Measurements from ENCODE around the gene TMEM107. TPM values are rescaled to one million over a fixed set of nuclear protein-coding genes. Genes with fewer than 3 reads are reported as not detected.

Gene TMEM107
- total RNA-seq, 2 experiments from 2014 or later: 39.6 to 44.1 TPM

DNA sequence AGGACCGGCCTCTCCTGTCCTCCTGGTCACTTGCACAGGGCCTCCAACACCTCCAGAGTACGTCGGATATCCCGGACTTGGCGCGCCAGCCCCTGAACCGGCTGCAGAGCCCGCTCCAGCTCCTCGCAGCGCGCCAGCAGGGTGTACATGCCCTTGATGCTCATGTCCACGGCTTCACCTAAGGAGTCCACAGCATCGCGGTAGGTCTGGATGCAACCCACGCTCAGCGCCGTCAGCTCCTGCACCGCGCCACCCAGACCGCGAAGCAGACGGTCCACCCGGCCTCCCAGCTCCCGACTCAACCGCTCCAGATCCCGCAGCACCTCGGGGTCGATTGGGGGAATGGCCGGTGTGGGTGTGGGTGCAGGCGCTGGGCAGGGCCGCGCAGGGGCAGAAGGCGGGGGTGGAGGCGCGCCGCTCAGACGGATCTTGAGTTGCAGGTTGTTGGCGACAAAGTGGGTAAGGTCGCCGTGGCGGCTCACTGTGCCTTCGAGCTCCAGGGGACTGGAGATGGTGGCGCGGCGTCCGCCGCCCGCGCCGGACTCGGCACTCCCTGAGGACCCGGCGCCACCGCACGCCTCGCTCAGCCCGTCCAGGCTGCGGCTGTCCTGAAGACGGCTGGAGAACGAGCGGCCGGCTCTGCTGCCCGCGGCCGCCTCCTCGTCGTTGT is 13.0 kb upstream of the TMEM107 start:
- ChIA-PET CTCF (interaction anchor here (0.7 to 4.0 kb wide), 11 partner anchors 9 to 129 kb away, joined by 3 to 34 read pairs (median 5); partner anchors contain the start of genes AURKB, HES7, SLC25A35 and TMEM107), POLR2A (interaction anchor here (0.6 to 7.6 kb wide), 12 partner anchors 10 to 65 kb away, joined by 3 to 212 read pairs (median 10); partner anchors contain the start of genes AURKB, CTC1, HES7 and PER1)
- Mint-ChIP-seq H3K27me3 (ENCODE audit: low read depth) (no peaks in the 10 kb centered on the region), H3K4me3 (no peak overlapping the region), H3K9me3 (ENCODE audit: insufficient read depth) (no peaks in the 10 kb centered on the region), H3K4me1 (ENCODE audit: low read depth) (peaks cover 14% of the 10 kb centered on the region), H3K27ac (peak overlapping the region; percentile 93), H3K36me3 (ENCODE audit: low read depth) (peaks cover 2% of the 10 kb centered on the region)
- ATAC-seq: no peak
- no peak for DNase-seq

DNA sequence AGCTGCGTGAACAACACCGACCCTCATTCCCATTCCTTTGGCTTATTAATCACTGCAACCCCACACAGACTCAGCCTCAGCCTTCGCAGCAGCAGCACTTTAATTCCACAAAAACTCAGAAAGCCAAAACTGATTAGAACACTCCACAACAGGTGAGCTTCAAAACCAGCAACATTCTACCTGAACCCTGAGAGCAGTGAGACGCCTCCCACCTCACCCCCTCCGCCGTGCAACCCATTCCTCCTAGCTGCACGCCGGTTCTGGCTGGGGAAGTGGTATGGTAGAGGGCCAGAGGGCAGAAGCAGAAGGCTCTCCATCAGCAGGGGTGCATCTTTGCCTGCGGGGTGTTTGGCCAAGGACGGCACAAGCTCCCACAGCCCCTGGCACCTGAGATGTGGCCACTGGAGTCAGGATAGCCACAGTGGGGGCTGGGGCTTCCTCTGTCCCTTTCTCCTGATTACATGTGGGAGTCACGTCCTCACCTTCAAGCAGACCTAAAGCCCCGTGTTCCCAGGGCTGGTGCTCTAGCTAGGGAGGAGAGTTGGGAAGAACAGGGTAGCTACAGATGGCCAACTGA is 12.2 kb upstream of the TMEM107 start:
- DNase-seq (no peak), ATAC-seq (no peak)
- peaks cover 3% of the 10 kb centered on the region for H3K27me3 Mint-ChIP-seq (ENCODE audit: low read depth)
- H3K36me3 Mint-ChIP-seq (ENCODE audit: low read depth): peaks cover 2% of the 10 kb centered on the region
- no peaks in the 10 kb centered on the region for H3K9me3 Mint-ChIP-seq (ENCODE audit: insufficient read depth)
- ChIA-PET POLR2A (interaction anchor here (0.6 to 7.6 kb wide), 15 partner anchors 11 to 69 kb away, joined by 3 to 212 read pairs (median 5); partner anchors contain the start of genes AURKB, CTC1 and PER1), CTCF (interaction anchor here (0.7 to 4.0 kb wide), 15 partner anchors 8 to 128 kb away, joined by 3 to 34 read pairs (median 5); partner anchors contain the start of genes AURKB, CTC1, HES7 and PFAS)
- H3K4me3 Mint-ChIP-seq: no peak overlapping the region
- no peak overlapping the region for H3K27ac Mint-ChIP-seq
- peaks cover 17% of the 10 kb centered on the region for H3K4me1 Mint-ChIP-seq (ENCODE audit: low read depth)

DNA sequence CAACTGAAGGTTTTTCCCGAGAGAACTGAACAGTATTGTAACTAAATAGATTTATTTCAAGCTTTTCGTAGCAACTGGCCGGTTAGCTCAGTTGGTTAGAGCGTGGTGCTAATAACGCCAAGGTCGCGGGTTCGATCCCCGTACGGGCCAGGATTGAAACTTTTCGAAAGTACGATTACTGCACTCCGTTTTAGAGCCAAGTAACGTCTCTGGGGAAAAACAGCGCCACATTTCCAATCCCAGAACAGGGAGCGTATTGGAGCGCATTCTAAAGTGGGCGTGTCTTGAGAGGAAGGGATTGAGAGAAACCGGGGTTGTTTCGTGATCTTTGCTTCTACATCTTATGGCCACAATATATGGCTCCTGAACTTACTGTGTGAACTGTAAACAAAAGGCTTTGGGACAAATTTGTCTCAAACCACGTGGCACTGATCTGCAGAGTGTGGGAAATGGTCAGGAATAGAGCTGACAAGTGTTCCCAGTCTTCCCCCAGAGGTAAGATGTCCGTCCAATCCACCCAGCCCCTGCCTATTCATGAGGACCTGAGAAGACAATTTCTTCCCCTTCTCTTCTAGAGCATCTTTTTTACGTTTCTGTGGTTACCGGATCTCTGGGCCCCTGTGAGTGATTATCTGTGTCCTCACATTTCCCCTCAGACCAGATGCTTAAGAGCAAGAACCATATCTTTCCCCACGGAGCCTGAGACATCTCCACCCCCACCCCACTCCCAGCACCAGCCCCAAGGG is 11.5 kb upstream of the TMEM107 start:
- CTCF ChIA-PET: interaction anchor here (0.6 to 4.0 kb wide), 20 partner anchors 8 to 113 kb away, joined by 3 to 34 read pairs (median 4); partner anchors contain the start of genes AURKB, CTC1, HES7 and PFAS
- peaks cover 17% of the 10 kb centered on the region for H3K4me1 Mint-ChIP-seq (ENCODE audit: low read depth)
- H3K9me3 Mint-ChIP-seq (ENCODE audit: insufficient read depth): no peaks in the 10 kb centered on the region
- H3K36me3 Mint-ChIP-seq (ENCODE audit: low read depth): peaks cover 2% of the 10 kb centered on the region
- DNase-seq: peak; percentile 95
- POLR2A ChIA-PET: interaction anchor here (0.6 to 7.6 kb wide), 16 partner anchors 9 to 68 kb away, joined by 3 to 212 read pairs (median 5); partner anchors contain the start of genes AURKB, CTC1 and TMEM107
- no peak overlapping the region for H3K27ac Mint-ChIP-seq
- peak; percentile 45 for ATAC-seq
- no peak overlapping the region for H3K4me3 Mint-ChIP-seq
- H3K27me3 Mint-ChIP-seq (ENCODE audit: low read depth): peaks cover 8% of the 10 kb centered on the region

DNA sequence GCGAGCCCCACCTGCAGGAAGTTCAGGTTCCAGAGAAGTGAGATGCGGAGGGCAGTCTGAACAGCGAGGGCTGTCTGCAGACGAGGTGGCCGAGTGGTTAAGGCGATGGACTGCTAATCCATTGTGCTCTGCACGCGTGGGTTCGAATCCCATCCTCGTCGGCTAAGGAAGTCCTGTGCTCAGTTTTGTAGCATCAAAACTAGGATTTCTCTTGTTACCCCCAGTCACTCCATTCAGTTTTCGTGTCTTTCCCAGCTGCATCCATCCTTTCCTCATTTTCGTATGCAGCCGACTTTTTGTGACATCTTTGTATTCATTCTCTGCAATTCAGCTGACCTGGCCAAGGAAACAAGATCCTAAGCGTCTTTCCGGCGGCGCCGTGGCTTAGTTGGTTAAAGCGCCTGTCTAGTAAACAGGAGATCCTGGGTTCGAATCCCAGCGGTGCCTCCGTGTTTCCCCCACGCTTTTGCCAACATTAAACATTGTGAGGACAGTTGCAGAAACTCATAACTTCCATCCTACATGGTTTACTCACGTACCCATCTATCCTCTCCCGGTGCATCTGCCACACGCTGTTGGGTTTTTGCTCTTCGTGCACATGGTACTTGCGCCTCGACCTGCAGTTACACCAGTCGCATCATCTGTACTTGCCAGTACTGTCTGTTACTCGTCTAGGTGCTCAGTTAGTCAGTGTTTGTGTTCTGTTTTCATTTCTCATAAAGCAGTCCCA is 10.8 kb upstream of the TMEM107 start:
- ChIA-PET POLR2A (interaction anchor here (0.6 to 7.6 kb wide), 14 partner anchors 9 to 67 kb away, joined by 3 to 212 read pairs (median 5); partner anchors contain the start of genes AURKB and TMEM107), CTCF (interaction anchor here (0.6 to 4.0 kb wide), 18 partner anchors 9 to 114 kb away, joined by 3 to 34 read pairs (median 3); partner anchors contain the start of genes AURKB, CTC1, PFAS and TMEM107)
- peaks cover 10% of the 10 kb centered on the region for H3K27me3 Mint-ChIP-seq (ENCODE audit: low read depth)
- peak; percentile 47 for ATAC-seq
- H3K9me3 Mint-ChIP-seq (ENCODE audit: insufficient read depth): no peaks in the 10 kb centered on the region
- H3K4me1 Mint-ChIP-seq (ENCODE audit: low read depth): peaks cover 18% of the 10 kb centered on the region
- DNase-seq: peak; percentile 95
- H3K4me3 Mint-ChIP-seq: no peak overlapping the region
- no peak overlapping the region for H3K27ac Mint-ChIP-seq
- H3K36me3 Mint-ChIP-seq (ENCODE audit: low read depth): peaks cover 2% of the 10 kb centered on the region

DNA sequence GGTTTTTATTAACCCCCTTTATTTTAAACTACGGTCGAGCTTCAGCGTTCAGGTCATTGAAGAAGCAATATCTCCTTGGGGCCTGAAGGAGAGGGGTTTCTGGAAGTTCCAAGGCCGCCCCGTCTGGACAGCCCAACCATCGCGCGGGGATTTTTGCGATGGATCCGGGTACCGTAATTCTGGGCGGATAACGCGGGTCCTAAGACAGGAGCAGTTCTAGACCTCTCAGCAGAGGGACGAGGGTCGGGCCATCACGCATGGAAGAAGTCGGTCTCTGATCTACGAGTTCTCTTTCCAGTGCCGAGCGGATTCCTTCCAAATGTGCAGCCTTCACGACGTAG is 10.2 kb upstream of the TMEM107 start:
- DNase-seq (no peak), ATAC-seq (no peak)
- H3K36me3 Mint-ChIP-seq (ENCODE audit: low read depth): peaks cover 2% of the 10 kb centered on the region
- no peaks in the 10 kb centered on the region for H3K9me3 Mint-ChIP-seq (ENCODE audit: insufficient read depth)
- peaks cover 10% of the 10 kb centered on the region for H3K27me3 Mint-ChIP-seq (ENCODE audit: low read depth)
- no peak overlapping the region for H3K27ac Mint-ChIP-seq
- ChIA-PET CTCF (interaction anchor here (0.8 to 4.0 kb wide), 9 partner anchors 10 to 107 kb away, joined by 3 to 34 read pairs (median 3); partner anchors contain the start of gene TMEM107), POLR2A (interaction anchor here (0.7 to 7.6 kb wide), 7 partner anchors 10 to 67 kb away, joined by 3 to 212 read pairs (median 5); partner anchors contain the start of gene TMEM107)
- H3K4me3 Mint-ChIP-seq: no peak overlapping the region
- peaks cover 20% of the 10 kb centered on the region for H3K4me1 Mint-ChIP-seq (ENCODE audit: low read depth)

DNA sequence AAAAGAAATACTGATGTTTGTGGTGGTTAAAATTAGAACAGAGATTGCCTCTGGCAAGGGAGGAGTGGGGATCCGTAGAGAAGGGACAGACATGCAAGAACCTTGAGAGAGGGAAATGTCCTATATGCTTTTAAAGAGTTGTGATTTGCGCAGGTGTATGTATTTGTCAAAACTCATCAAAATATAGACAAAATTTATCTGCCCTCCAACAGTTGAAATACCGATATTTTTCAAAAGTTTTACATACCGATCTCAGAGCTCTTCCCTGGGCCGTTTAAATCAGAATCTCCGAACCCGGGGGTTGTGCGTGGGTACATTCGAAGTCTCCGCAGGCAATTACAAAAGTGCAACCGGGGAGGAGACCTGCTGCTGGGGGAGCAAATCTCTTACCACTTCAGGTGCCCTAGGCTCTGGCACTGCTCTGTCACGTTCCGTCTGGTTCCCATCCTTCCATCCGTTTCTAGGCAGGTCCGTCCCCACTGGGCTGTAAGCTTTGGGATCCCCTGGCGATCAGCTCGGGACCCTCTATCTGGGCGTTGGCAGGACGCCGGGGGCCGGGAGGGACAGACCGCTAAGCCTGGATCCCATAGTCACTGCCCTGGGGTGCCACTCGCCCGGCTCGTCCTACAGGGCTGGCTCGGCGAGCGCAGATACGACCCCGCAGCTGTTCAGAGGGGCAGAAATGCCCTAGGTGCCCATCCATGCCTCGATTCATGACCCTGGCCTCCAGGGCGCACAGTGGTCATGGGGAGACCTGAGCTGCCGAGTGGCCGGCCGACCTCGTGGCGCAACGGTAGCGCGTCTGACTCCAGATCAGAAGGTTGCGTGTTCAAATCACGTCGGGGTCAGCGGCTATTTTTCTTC is 9.6 kb upstream of the TMEM107 start:
- no peaks in the 10 kb centered on the region for H3K9me3 Mint-ChIP-seq (ENCODE audit: insufficient read depth)
- ATAC-seq: peak; percentile 9

DNA sequence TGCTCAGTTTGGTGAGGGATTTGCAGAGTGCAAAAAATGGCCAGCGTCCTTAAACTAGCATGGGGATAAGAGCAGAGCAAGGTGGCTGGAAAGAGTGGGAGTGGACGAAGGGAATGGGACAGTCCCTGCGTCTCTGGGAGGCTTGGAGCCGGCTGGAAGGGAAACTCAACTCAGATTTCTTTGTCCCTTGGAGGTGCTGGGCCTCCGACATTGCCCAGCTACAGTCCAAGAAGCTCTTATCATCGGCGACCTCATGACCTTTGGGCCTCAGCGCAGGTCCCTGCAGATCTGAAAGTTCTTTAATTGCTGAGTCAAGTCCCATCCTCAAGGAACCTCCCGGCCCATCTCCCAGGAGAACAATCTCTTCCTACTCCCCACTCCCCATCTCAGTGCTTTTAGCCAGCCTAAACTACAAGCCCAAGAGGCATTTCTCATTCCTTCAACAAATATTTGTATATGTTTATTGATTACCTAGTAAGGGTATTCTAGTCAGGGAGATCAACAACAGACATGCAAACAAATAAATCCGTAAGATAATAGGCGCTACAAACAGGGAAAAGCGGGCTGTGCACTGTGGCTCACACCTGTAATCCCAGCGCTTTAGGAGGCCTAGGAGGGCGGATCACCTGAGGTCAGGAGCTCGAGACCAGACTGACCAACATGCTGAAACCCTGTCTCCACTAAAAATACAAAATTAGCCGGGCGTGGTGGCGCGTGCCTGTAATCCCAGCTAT is 985 bp upstream of the TMEM107 start:
- no peaks in the 10 kb centered on the region for H3K9me3 Mint-ChIP-seq (ENCODE audit: insufficient read depth)
- DNase-seq: no peak
- peak overlapping the region; percentile 96 for H3K4me3 Mint-ChIP-seq
- H3K27ac Mint-ChIP-seq: peak overlapping the region; percentile 88
- peaks cover 50% of the 10 kb centered on the region for H3K4me1 Mint-ChIP-seq (ENCODE audit: low read depth)
- no peaks in the 10 kb centered on the region for H3K27me3 Mint-ChIP-seq (ENCODE audit: low read depth)
- CTCF ChIA-PET: interaction anchor here (0.6 to 1.9 kb wide), 5 partner anchors 9 to 124 kb away, joined by 3 to 7 read pairs (median 6); partner anchors contain the start of gene BORCS6
- H3K36me3 Mint-ChIP-seq (ENCODE audit: low read depth): peaks cover 6% of the 10 kb centered on the region
- POLR2A ChIA-PET: interaction anchor here (1.0 to 2.4 kb wide), 5 partner anchors 9 to 58 kb away, joined by 3 to 13 read pairs (median 8); partner anchors contain the start of gene VAMP2
- no peak for ATAC-seq

More for the DNA sequence above, 9.6 kb upstream of the TMEM107 start:
- peak; percentile 90 for DNase-seq
- ChIA-PET POLR2A (interaction anchor here (0.7 to 7.6 kb wide), 7 partner anchors 10 to 103 kb away, joined by 3 to 212 read pairs (median 3); partner anchors contain the start of genes RANGRF and TMEM107), CTCF (interaction anchor here (0.8 to 4.0 kb wide), 10 partner anchors 9 to 106 kb away, joined by 3 to 34 read pairs (median 3); partner anchors contain the start of gene TMEM107)
- H3K36me3 Mint-ChIP-seq (ENCODE audit: low read depth): peaks cover 2% of the 10 kb centered on the region
- H3K27me3 Mint-ChIP-seq (ENCODE audit: low read depth): peaks cover 10% of the 10 kb centered on the region
- no peak overlapping the region for H3K4me3 Mint-ChIP-seq
- peaks cover 17% of the 10 kb centered on the region for H3K4me1 Mint-ChIP-seq (ENCODE audit: low read depth)
- no peak overlapping the region for H3K27ac Mint-ChIP-seq

DNA sequence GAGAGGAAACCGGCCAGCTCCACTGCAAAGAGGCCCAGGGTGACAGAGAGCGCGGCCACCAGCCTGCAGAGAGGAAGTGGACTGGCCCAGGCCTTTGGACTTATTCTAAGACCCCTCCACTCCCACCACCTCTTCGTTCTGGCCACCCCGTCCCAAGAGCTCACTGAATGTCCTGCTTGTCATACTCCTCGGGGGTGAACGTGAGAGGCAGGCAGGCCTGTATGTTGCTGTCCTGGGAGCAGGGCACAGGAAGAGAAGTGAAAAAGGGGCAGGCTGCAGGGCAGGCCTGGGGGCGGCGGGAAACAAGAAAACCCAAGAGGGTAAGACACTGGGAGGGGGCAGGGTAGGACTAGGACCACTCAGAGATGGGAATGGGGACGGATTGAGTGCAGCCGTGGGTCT is 384 bp downstream of the TMEM107 start:
- Mint-ChIP-seq H3K36me3 (ENCODE audit: low read depth) (peaks cover 6% of the 10 kb centered on the region), H3K27me3 (ENCODE audit: low read depth) (no peaks in the 10 kb centered on the region), H3K27ac (peak overlapping the region; percentile 88), H3K9me3 (ENCODE audit: insufficient read depth) (no peaks in the 10 kb centered on the region), H3K4me3 (peak overlapping the region; percentile 96), H3K4me1 (ENCODE audit: low read depth) (peaks cover 50% of the 10 kb centered on the region)
- peak; percentile 3 for ATAC-seq
- POLR2A ChIA-PET: interaction anchor here (0.5 to 2.4 kb wide), 8 partner anchors 11 to 343 kb away, joined by 3 to 13 read pairs (median 5); partner anchors contain the start of genes CTC1 and VAMP2
- DNase-seq: no peak
- CTCF ChIA-PET: interaction anchor here (1.2 to 1.9 kb wide), 3 partner anchors 11 to 56 kb away, joined by 5 to 7 read pairs (median 6); partner anchors contain the start of gene BORCS6

DNA sequence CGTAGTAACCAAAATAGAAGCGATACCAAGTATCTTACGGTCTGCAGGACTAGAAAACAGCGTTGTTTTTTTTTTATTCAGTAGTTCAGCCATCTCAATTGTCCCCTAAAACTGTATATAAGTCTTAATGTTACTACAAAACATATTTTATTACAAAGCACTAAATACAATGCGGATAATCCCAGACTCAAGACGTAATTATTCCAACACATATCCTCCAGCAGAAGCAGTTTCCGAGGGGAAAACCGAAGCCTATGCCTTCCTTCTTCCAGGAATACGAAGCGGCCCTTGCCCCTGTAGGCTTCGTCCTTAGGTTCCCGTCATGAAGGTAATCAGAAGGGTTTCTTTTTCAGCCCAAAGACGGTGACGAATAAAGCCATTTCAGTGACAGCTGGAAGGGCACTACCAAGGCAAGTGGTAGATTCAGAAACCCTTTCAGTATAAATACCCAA is 2.3 kb downstream of the TMEM107 start:
- ChIA-PET CTCF (interaction anchor here (0.7 to 1.9 kb wide), 10 partner anchors 8 to 153 kb away, joined by 3 to 6 read pairs (median 4); partner anchors contain the start of genes ALOXE3 and BORCS6), POLR2A (interaction anchor here (0.5 to 3.9 kb wide), 52 partner anchors 9 to 1514 kb away, joined by 3 to 343 read pairs (median 7); partner anchors contain the start of genes AURKB, BORCS6, CNTROB and CTC1)
- ATAC-seq (no peak), DNase-seq (no peak)
- Mint-ChIP-seq H3K4me3 (peak overlapping the region; percentile 85), H3K27me3 (ENCODE audit: low read depth) (no peaks in the 10 kb centered on the region), H3K27ac (peak overlapping the region; percentile 99), H3K36me3 (ENCODE audit: low read depth) (peaks cover 6% of the 10 kb centered on the region), H3K9me3 (ENCODE audit: insufficient read depth) (no peaks in the 10 kb centered on the region), H3K4me1 (ENCODE audit: low read depth) (peaks cover 50% of the 10 kb centered on the region)

Measured in activated CD8-positive, alpha-beta T cell treated with anti-CD3 and anti-CD28 coated beads, Interleukin-2, amount 10 ng/mL, durations not matched to agents 7 days and 5 days (primary cell).